ENCODE results near the gene HPCAL1.

- TF ChIP-seq, protein P1, sequence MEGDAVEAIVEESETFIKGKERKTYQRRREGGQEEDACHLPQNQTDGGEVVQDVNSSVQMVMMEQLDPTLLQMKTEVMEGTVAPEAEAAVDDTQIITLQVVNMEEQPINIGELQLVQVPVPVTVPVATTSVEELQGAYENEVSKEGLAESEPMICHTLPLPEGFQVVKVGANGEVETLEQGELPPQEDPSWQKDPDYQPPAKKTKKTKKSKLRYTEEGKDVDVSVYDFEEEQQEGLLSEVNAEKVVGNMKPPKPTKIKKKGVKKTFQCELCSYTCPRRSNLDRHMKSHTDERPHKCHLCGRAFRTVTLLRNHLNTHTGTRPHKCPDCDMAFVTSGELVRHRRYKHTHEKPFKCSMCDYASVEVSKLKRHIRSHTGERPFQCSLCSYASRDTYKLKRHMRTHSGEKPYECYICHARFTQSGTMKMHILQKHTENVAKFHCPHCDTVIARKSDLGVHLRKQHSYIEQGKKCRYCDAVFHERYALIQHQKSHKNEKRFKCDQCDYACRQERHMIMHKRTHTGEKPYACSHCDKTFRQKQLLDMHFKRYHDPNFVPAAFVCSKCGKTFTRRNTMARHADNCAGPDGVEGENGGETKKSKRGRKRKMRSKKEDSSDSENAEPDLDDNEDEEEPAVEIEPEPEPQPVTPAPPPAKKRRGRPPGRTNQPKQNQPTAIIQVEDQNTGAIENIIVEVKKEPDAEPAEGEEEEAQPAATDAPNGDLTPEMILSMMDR (IDR thresholded peaks at IDR 0.05) = no peak
- TF ChIP-seq POLR2A (IDR thresholded peaks at IDR 0.05) = no peak
Measured at GRCh38 chr2:10360850-10361588, 58.3 kb downstream of the HPCAL1 start.
